ENCODE measurements around the gene PALMD.

PALMD gene

DNA sequence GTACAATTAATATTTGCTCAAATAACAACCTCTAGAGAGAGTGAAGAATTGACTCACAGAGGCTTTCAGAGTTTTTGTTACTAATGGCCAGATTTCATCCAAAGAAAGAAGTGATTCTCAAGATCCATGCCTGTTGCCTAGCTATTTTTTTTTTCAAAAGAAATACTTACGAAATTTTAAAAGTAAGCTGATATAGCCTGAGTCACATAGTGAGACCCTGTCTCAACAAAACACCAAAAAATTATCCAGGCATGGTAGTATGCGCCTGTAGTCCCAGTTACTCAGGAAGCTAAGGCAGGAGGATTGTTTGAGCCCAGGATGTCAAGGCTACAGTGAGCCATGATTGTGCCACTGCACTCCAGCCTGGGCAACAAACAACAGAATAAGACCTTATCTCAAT, 14.6 kb downstream of the PALMD start:
- no peak for DNase-seq (ENCODE audit: low spot score)

DNA sequence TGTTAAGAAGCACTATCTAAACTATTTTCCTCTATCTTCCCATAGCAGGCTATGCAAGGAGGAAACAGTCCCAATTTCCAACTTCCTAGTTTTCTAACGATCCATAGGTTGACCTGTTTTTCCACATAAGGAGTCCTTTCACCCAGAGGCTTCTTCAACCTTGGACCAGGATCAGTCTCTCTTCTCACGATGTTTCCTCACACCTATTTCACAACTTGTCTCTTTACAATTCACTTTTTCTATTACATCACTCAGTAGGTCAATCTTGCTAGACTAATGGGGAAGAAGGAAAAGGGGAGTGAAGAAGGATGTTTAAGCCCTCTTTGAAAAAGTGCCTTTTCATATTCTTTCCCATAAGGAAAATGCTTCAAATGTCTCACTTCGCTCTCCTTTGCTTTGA, 15.9 kb downstream of the PALMD start:
- no peak for DNase-seq (ENCODE audit: low spot score)

- DNase-seq (ENCODE audit: low spot score): no peak
These were observed 16.7 kb downstream of the PALMD start for GRCh38 chr1:99662539-99663080.

DNA sequence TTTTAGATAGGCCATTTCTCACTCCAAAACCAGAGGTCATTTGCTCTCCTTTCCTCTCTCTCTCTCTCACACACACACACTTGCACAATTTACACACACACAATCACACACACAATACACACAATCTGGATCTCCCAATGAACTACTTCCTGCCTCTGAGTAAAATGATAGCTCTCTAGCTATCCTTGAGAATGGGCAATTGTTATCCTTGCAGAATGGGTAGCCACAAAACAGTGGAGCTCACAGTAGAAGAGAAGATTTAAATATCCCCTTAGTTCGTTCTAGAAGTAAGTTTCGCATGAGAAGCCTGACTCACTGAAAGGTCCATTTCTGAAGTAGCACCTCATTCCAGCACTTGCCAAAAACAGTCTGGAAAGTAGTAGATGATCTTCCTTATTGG, 17.6 kb downstream of the PALMD start:
- DNase-seq (ENCODE audit: low spot score): no peak

- no peak for DNase-seq (ENCODE audit: low spot score)
These were observed 19.3 kb downstream of the PALMD start for GRCh38 chr1:99665212-99665611.

DNA sequence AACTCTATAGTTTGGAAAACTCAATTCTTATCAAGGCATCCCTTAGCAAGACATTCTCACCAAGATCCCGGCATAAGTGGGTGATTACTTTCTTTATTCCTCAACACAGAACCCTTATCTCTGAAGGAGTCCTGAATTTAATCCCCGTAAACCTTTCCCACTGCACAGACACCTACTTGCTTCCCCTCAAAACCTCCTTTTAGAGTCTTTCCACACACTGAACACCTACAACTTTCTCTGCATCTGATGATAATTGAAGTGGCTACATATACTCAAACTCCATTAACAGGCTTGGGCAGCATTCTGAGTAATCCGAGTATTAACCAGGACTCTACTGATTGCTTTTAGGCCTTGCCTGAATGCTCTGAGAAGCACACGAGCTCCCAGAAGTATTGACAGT, 23.5 kb downstream of the PALMD start:
- no peak for DNase-seq (ENCODE audit: low spot score)

GRCh38 chr1:99669821-99670220, 23.9 kb downstream of the PALMD start:
- no peak for DNase-seq (ENCODE audit: low spot score)

DNA sequence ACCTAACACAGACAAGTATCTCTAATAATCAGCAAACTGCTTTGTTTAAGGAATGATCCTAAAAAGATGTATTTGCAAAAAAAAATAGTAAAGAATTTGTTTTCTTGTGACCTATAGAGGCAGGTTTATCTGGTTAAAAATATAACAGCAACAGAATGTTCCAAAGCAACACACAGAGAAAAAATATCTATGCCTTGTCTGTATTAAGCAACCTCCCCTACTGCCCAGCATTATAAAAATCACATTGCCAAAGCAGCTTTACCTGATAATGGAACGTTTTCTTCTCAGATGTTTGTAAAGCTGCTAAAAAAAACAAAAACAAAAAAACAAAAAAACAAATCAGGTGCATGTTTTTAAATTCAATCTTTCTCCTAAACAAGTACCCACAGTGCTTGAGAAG, 24.7 kb downstream of the PALMD start:
- DNase-seq (ENCODE audit: low spot score): no peak

DNA sequence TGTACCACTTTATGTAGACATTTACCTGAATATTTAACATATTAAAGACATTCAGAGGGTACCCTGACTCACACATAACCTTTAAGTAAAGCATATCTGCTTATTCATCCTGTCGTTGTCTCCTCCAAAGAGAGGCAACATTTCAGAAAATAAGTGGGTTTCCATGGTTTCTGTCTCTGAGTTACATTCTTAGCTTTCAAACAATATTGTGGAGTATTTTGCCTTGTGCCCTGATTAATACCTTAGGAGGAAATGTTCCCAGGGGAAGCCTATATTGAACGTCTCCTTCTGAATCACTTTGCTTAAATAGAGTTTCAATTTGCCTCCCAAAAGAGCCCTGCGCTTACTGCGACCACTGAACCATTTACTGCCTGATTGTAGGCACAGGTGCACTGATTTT, 26.1 kb downstream of the PALMD start:
- no peak for DNase-seq (ENCODE audit: low spot score)

DNA sequence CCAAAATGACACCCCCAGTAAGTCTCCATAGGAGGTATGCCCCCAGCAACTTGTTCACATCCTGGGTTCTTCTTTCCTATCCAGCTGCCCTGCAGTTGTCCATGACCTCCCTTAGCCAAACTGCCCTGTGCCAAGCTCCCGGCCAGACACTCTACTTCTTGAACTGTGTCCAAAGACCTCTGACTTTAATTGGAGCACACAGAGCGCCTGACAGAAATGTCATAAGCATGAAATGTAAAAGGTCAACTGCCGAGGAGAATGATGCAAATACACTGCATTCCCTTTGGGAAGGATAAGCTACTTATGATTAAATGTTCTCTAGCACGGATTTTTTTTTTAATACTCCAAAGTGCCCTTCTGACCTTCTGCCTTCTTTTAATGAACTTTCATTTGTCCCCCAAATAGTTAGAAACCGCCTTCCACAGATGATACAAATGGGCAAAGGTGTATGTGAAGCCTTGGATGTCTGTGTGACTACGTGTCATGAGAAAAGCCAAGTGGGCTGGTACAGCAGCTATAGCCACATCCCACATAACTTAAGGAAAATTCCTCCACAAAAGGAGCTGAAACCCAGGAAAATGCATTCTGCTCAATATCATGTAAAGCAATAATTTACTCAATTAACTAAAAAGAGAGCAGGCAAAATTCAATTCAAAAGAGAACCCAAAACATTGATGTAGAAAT, 26.8 kb downstream of the PALMD start:
- DNase-seq (ENCODE audit: low spot score): no peak

GRCh38 chr1:99673315-99673714, 27.4 kb downstream of the PALMD start:
- no peak for DNase-seq (ENCODE audit: low spot score)

- DNase-seq (ENCODE audit: low spot score): no peak
These were observed 28.5 kb downstream of the PALMD start for GRCh38 chr1:99674115-99675064.

GRCh38 chr1:99675292-99675691, 29.4 kb downstream of the PALMD start:
- DNase-seq (ENCODE audit: low spot score): no peak

- DNase-seq (ENCODE audit: low spot score): no peak
These were observed 30.1 kb downstream of the PALMD start for GRCh38 chr1:99675994-99676393.

DNA sequence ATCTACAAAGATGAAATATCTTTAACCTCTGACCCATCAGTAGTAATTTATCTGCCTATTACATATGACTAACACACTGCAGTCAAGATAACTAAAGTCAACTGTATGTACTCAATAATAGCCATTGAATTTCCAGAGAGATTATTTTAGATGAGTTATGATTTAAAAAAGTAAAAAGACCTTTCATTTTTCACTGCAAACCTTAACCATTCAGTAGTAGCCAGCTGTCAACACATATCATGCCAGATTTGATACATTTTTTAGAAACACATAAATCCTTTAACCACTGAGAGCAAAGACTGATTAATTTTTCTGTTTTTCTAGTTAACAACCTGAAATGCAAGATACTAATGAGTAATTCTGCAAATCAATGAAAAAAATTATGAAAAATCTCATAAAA, 31.0 kb downstream of the PALMD start:
- DNase-seq (ENCODE audit: low spot score): no peak

DNA sequence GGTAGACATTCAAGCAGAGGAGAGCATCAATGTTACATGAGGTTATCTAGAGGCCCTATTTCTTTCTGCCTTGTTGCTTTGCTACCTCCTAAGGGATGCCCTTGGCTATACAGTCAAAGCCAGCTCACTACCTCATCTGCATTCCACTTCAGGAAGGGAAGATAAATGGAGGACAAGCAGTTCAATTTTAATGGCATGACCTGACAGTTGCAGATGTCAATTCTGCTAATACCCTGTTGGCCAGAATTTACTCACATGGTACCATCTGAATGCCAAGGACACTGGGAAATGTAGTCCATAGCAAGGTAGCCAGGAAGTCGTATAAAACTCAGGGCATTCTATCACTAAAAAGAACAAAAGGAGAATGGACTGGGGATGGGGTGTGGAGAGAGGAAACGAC, 31.5 kb downstream of the PALMD start:
- no peak for DNase-seq (ENCODE audit: low spot score)

GRCh38 chr1:99680270-99680669, 34.4 kb downstream of the PALMD start:
- no peak for DNase-seq (ENCODE audit: low spot score)

DNA sequence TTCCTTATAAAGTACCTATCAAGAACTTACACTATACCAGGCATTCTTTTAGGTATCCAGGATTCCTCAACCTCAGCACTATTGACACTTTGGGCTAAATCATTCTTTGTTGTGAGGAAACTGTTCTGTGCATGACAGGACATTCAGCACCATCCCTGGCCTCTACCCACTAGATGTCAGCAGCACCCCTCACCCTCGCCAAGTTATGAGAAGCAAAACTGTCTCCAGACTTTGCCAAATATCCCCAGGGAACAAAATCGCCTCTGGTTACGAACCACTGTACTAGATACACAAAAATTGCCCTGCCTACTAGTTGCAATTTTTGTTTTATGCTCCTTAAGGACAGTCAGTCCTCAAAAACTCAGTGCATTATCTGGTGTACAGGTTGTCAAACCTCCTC, 35.7 kb downstream of the PALMD start:
- no peak for DNase-seq (ENCODE audit: low spot score)

- DNase-seq (ENCODE audit: low spot score): peak; percentile 80
These were observed 36.4 kb downstream of the PALMD start for GRCh38 chr1:99682291-99682751.

DNA sequence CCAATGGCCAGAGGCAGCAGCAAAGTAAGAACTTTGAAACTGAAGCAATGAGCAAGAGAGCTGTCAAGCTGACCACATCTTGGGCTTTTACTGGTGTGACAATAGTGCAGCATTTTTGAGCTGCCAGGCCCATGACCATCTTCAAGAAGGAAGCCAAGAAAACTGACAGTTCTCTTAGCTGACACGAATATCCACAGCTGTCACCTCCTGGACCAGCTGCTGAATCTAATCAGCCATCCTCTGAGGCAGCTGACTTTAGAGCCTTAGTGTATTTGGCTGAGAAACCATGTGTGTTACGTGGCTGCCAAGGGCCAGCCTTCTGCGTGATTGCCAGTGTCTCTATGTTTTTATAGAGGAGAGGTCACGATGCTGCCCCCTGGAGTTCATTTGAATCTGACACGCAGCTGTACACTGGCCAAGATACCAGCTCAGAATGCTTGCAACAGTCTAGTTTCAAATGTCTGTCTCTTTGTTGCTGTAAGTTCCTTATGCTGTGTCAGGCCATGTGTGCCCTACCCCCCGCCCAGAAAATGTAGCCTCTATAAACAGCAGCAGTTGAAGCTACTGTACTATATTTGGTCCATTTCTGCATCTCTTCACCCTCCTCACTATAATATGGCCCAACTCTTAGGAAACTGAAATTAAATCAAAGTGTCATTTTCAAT, 39.7 kb downstream of the PALMD start:
- peak; percentile 60 for DNase-seq (ENCODE audit: low spot score)

GRCh38 chr1:99691175-99691574, 45.3 kb downstream of the PALMD start:
- peak; percentile 93 for DNase-seq (ENCODE audit: low spot score)

DNA sequence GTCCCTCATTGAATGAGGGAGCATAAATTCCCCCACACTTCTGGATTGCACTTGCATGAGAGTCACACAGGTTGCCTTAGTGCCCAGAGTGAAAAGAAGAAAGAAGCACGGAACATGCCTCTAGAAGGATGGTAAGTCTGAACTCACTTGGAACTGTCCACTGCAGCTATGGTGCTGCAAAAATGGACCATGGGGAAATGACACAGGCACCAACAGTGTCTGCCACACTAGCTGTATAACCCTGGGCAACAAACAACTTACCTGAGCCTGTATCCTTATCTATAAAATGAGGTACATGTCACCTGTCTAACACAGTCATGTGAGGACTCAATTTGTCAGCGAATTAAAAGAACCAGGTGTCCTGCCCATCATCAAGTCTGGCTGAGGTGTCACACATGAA, 50.7 kb downstream of the PALMD start:
- no peak for DNase-seq (ENCODE audit: low spot score)

DNA sequence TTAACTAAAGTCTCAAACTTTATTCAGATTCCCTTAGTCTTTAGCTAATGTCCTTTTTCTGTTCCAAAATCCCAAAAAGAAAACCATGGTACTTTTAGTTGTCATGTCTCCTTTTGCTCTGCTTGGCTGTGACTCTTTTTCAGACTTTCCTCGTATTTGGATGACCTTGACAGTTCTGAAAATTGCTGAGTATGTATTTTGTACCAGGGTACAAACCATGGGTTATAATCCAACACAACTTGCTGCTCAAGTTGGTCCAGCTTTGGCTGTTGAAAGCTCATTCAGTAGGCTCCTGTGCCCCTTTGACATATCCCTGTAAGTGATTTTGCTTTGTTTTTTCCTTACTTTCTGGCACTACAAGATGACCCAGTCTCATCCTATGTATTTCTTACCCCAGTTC, 51.7 kb downstream of the PALMD start:
- DNase-seq (ENCODE audit: low spot score): no peak
